Pancreas (tissue), 10 donors: ENCODE data around the gene CRIP1. TPM values are rescaled to one million over a fixed set of nuclear protein-coding genes. Genes with fewer than 3 reads are reported as not detected.

ENCODE experiments used
- ATAC-seq, 4 donors: fragments of 200-7000 bp; cut with Tn5 transposase; one replicate each; pipeline versions ENCODE4 v1.8.0 to v1.9.1; 2020; ENCODE audit warnings: mild to moderate bottlenecking in 4 of 4, moderate library complexity in 4 of 4
- DNase-seq, 6 donors: peaks; one replicate each; pipeline ENCODE4 v3.0.0-alpha.2; 2020
- FAIRE-seq: peaks from 2 replicates; lab custom pipeline; 2012; peaks lifted over from hg19 to GRCh38; lab: Jason Lieb, UNC
- H3K27ac ChIP-seq, 4 donors: fragments of 200-600 bp; sonication (generic); 1 replicate in 3 of 4; 2 replicates in 1 of 4; pipeline versions ENCODE4 v1.5.0 to v1.8.0; 2020
- H3K27me3 ChIP-seq, 4 donors: fragments of 200-600 bp; one replicate each; pipeline ENCODE4 v1.8.0; 2021
- H3K36me3 ChIP-seq, 3 donors: fragments of 200-600 bp; sonication (generic) in 1 of 3; one replicate each; pipeline versions ENCODE4 v1.5.0 to v1.8.0; 2020 to 2021
- H3K4me1 ChIP-seq, 3 donors: fragments of 200-600 bp; one replicate each; pipeline ENCODE4 v1.8.0; 2021
- H3K4me3 ChIP-seq, 4 donors: fragments of 200-600 bp; sonication (generic) in 2 of 4; one replicate each; pipeline versions ENCODE4 v1.5.0 to v1.8.0; 2020 to 2021
- H3K9me3 ChIP-seq, 4 donors: fragments of 200-600 bp; one replicate each; pipeline ENCODE4 v1.8.0; 2021
- WGBS, 2 donors: extraction: QIAGEN DNeasy Blood & Tissue Kit; methylation state at CpG; one replicate each; pipeline ENCODE4 v1.1.7; 2013; 5-methylcytosine and 5-hydroxymethylcytosine counted together
- intact Hi-C, 3 donors: fragments of 100-400 bp; cut with DNase I; formaldehyde crosslinking; loops; one replicate each; pipeline versions ENCODE4 v1.11.1 to v1.14.2; 2022
- polyA plus RNA-seq, 2 donors: library from polyadenylated mRNA; stranded (reverse); fragments of 200-250 nt; gene quantifications; one replicate each; pipeline ENCODE4 v1.2.3, GENCODE V29; 2013
- total RNA-seq, 6 donors: library from RNA; stranded (reverse); fragmentation: NEBNext Ultra II Directional in 4 of 6; extraction: Animal tissue kit (Norgen Biotek cat#: 25700) in 4 of 6; gene quantifications; one replicate each; pipeline versions ENCODE4 v1.2.1 to v1.2.4, GENCODE V29; 2021 to 2023
- TF ChIP-seq, protein P1 (sequence below), 4 donors: fragments of 200-600 bp; sonication (generic) in 3 of 4; IDR thresholded peaks; one replicate each; pipeline versions ENCODE4 v1.5.0 to v1.8.0; 2021; ENCODE audit warnings: antibody characterized with exemption in 4 of 4
- donor health status: healthy with polysubstance abuse.
- donor health status: DM: no; HTN: no; CAD: no; lungs with moderate emphysema.
- donor health status: DM: no; HTN: no; CAD: no.
- donor health status: control.
- donor health status: control.
- donor health status: Bipolar disorder and iron deficiency.
- donor health status: DM: yes; HTN: yes; CAD: no.
- donor health status: DM: no; HTN: no; CAD: no.
- donor health status: DM: no; HTN: no; CAD: no.
- donor health status: DM: yes; HTN: yes; CAD: no.

The CRIP1 gene
- total and polyA plus RNA-seq, 8 donors: 2.4 to 71.0 (median 9.3) TPM

GRCh38 chr14:105525861-105526775 lies 39.4 kb downstream of the CRIP1 start, which contains the start of gene TMEM121:
TSS of gene TMEM121 (plus strand) at chr14:105526583. CDS start at chr14:105528835, 2,252 bp downstream.
- DNase-seq (peak in 3 of 6 donors; percentile 59 to 73 (median 73)), FAIRE-seq (no peak), ATAC-seq (peak; percentile 4 to 53 (median 34))
- peak within 1 kb of the TSS; percentile 44 to 71 (median 60) for H3K4me3 ChIP-seq
- intact Hi-C loops: no loop called here
- no peak within 1 kb of the TSS for H3K27ac ChIP-seq
- peaks cover 0 to 16% (median 0%) of the 10 kb centered on the region in 3 donors for H3K4me1 ChIP-seq
- H3K36me3 ChIP-seq: no peaks in the 10 kb centered on the region
- no peaks in the 10 kb centered on the region for H3K9me3 ChIP-seq
- 0 to 1% methylated on average over 32 to 88 of the region's 88 CpGs for WGBS, 2 donors
- no peaks in the 10 kb centered on the region for H3K27me3 ChIP-seq
- TF ChIP-seq, protein P1, sequence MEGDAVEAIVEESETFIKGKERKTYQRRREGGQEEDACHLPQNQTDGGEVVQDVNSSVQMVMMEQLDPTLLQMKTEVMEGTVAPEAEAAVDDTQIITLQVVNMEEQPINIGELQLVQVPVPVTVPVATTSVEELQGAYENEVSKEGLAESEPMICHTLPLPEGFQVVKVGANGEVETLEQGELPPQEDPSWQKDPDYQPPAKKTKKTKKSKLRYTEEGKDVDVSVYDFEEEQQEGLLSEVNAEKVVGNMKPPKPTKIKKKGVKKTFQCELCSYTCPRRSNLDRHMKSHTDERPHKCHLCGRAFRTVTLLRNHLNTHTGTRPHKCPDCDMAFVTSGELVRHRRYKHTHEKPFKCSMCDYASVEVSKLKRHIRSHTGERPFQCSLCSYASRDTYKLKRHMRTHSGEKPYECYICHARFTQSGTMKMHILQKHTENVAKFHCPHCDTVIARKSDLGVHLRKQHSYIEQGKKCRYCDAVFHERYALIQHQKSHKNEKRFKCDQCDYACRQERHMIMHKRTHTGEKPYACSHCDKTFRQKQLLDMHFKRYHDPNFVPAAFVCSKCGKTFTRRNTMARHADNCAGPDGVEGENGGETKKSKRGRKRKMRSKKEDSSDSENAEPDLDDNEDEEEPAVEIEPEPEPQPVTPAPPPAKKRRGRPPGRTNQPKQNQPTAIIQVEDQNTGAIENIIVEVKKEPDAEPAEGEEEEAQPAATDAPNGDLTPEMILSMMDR (IDR thresholded peaks at IDR 0.05): no peak

- no peaks in the 10 kb centered on the region for H3K27me3 ChIP-seq
- no peak overlapping the region for H3K27ac ChIP-seq
- peak in 3 of 4 donors; percentile 2 to 27 (median 11) for ATAC-seq
- TF ChIP-seq, protein P1 (IDR thresholded peaks at IDR 0.05): no peak
- H3K36me3 ChIP-seq: no peaks in the 10 kb centered on the region
- H3K9me3 ChIP-seq: no peaks in the 10 kb centered on the region
- 2 to 3% methylated on average over 28 to 48 of the region's 48 CpGs for WGBS, 2 donors
- FAIRE-seq: no peak
- peak overlapping the region; percentile 44 to 71 (median 60) for H3K4me3 ChIP-seq
- peaks cover 0 to 16% (median 0%) of the 10 kb centered on the region in 3 donors for H3K4me1 ChIP-seq
- peak in 3 of 6 donors; percentile 65 to 85 (median 66) for DNase-seq
- intact Hi-C loops: no loop called here
Measured at GRCh38 chr14:105526776-105527380, 40.2 kb downstream of the CRIP1 start.

- H3K27ac ChIP-seq: no peak overlapping the region
- ATAC-seq (no peak), FAIRE-seq (no peak), DNase-seq (peak in 3 of 6 donors; percentile 54 to 86 (median 56))
- intact Hi-C loops: no loop called here
- peak overlapping the region; percentile 44 to 71 (median 60) for H3K4me3 ChIP-seq
- no peaks in the 10 kb centered on the region for H3K9me3 ChIP-seq
- no peaks in the 10 kb centered on the region for H3K36me3 ChIP-seq
- 39 to 43% methylated on average over 23 of the region's 23 CpGs for WGBS, 2 donors
- H3K27me3 ChIP-seq: no peaks in the 10 kb centered on the region
- peaks cover 0 to 16% (median 0%) of the 10 kb centered on the region in 3 donors for H3K4me1 ChIP-seq
- TF ChIP-seq, protein P1 (IDR thresholded peaks at IDR 0.05): no peak
Measured at GRCh38 chr14:105527381-105527825, 40.7 kb downstream of the CRIP1 start.

DNA sequence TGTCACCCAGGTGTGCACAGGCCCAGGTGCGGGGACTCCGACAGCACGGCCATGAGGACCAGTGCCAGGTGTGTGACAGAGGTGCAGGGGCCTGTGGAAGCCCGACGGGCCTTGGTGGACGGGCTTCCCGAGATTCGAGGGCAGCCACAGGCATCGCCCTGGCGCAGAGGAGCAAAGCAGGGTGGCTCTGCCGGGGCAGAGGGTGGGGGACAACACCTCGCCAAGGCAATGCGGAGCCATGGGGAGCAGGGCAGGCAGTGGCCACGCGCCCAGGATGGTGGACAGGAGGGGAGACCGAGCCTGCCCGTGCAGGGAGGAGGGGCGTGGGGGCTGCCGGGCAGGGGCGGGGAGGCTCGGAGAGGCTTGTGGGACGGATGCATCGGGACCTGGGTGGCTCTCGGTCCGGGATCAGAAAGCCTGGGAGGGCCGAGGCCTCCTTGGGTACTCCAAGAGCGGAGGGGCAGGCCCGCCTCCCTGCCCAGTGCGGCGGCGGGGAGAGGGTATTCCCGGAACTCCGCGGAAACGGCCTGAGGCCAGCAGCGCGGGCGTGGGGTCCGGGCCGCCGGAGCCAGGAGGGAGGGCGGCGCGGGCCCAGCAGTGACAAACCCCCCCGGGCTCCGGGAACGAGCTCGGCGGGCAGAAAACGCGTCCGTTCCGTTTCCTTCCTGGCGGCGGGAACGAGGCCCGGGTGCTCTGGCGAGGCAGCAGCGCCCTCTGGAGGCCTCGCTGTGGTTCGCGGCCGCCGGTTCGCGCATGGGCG lies 41.3 kb downstream of the CRIP1 start:
- peak overlapping the region; percentile 21 to 71 (median 41) for H3K4me3 ChIP-seq
- peak overlapping the region; percentile 6 to 37 (median 28) for H3K27ac ChIP-seq
- no peak for FAIRE-seq
- peaks cover 0 to 16% (median 0%) of the 10 kb centered on the region in 3 donors for H3K4me1 ChIP-seq
- DNase-seq: peak; percentile 70 to 94 (median 84)
- TF ChIP-seq, protein P1 (IDR thresholded peaks at IDR 0.05): peak; percentile 79 to 91 (median 86)
- intact Hi-C loops: no loop called here
- WGBS, 2 donors: 10 to 14% methylated on average over 41 to 67 of the region's 67 CpGs
- peak; percentile 82 to 91 (median 88) for ATAC-seq
- H3K36me3 ChIP-seq: no peaks in the 10 kb centered on the region
- no peaks in the 10 kb centered on the region for H3K9me3 ChIP-seq
- no peaks in the 10 kb centered on the region for H3K27me3 ChIP-seq
